T-helper 17 cell (primary cell): ENCODE results near the gene OR11H12. TPM values are rescaled to one million over a fixed set of nuclear protein-coding genes. Genes with fewer than 3 reads are reported as not detected.
"Not testable (repeated sequence)": the region's sequence is repeated elsewhere in the genome, so short reads cannot be mapped to it uniquely, and the experiment has no call there.

Experiments used
- ATAC-seq: fragments of 150-1000 bp; cut with Tn5 transposase; 2 replicates; pipeline ENCODE4 v1.10.0; 2021; ENCODE audit warnings: mild to moderate bottlenecking, moderate library complexity
- DNase-seq, 3 donors: peaks; one replicate each; pipeline versions ENCODE4 v3.0.0 to v3.0.0-alpha.2; 2020 to 2021
- H3K9me3 ChIP-seq: one replicate; pipeline ENCODE4 v1.7.0; 2013; ENCODE audit warnings: low read length, mild to moderate bottlenecking; ENCODE audit not compliant: control insufficient read depth, poor library complexity, severe bottlenecking
- H3K27ac Mint-ChIP-seq: one replicate; pipeline ENCODE4 v1.8.0; 2022; ENCODE audit warnings: mild to moderate bottlenecking, moderate library complexity, mixed read lengths
- H3K27me3 Mint-ChIP-seq: one replicate; pipeline ENCODE4 v1.8.0; 2022; ENCODE audit warnings: mixed read lengths
- H3K36me3 Mint-ChIP-seq: one replicate; pipeline ENCODE4 v1.8.0; 2022; ENCODE audit warnings: low read depth, mixed read lengths
- H3K4me1 Mint-ChIP-seq: one replicate; pipeline ENCODE4 v1.8.0; 2022; ENCODE audit warnings: mild to moderate bottlenecking, mixed read lengths
- H3K4me3 Mint-ChIP-seq: one replicate; pipeline ENCODE4 v1.8.0; 2022; ENCODE audit warnings: mild to moderate bottlenecking, moderate library complexity, mixed read lengths
- total RNA-seq, 4 donors: library from RNA in 2 of 4; stranded (reverse) in 2 of 4; gene quantifications; one replicate each; pipeline ENCODE4 v1.2.3 and lab custom pipeline; 2022 to 2026

Gene OR11H12, protein sequence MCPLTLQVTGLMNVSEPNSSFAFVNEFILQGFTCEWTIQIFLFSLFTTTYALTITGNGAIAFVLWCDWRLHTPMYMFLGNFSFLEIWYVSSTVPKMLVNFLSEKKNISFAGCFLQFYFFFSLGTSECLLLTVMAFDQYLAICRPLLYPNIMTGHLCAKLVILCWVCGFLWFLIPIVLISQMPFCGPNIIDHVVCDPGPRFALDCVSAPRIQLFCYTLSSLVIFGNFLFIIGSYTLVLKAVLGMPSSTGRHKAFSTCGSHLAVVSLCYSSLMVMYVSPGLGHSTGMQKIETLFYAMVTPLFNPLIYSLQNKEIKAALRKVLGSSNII
- total RNA-seq (not detected), total RNA-seq (lab: John Stamatoyannopoulos, UW) (0 reads per million in 2 donors)

DNA sequence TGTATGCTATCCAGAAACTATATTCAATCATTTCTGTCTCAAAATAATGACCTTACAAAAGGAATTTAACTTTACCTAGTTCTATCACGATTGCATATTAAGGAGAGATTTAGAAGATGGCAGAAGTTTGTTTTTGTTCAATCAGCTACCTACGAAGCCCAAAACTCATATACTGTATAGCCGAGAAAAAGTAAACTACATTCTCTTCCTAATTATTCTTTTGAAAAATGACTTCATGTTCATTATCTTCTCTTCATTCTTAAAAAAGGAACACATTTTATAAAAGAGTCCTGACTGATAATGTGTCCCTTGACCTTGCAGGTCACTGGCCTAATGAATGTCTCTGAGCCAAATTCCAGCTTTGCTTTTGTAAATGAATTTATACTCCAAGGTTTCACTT is at the start of gene OR11H12:
Gene OR11H12, plus strand, starts transcription at position 301 of the 400 bp plus-strand sequence. Its CDS starts 0 bp downstream, at position 301.
- H3K4me3 Mint-ChIP-seq, H3K9me3 ChIP-seq, ATAC-seq, H3K36me3 Mint-ChIP-seq, H3K4me1 Mint-ChIP-seq, DNase-seq, H3K27ac Mint-ChIP-seq, H3K27me3 Mint-ChIP-seq: not testable (repeated sequence)

DNA sequence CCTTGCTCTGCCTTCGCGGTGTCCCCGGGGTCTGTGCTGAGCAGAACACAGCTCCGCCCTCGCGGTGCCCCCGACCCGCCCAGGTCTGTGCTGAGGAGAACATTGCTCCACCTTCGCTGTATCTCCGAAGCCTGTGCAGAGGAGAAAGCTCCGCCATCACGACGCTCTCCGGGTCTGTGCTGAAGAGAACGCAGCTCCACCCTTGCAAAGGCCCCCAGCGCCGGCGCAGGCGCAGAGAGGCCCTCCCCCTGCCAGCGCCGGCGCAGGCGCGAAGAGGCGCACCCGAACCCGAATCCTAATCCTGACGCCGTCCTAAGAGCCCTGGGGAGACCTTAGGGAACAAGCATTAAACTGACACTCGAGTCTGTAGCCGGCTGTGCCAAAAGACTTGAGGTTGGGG is 18.0 kb upstream of the OR11H12 start:
- not testable (repeated sequence) for H3K9me3 ChIP-seq, H3K36me3 Mint-ChIP-seq, H3K27ac Mint-ChIP-seq, ATAC-seq, H3K4me3 Mint-ChIP-seq, H3K27me3 Mint-ChIP-seq, DNase-seq, H3K4me1 Mint-ChIP-seq

DNA sequence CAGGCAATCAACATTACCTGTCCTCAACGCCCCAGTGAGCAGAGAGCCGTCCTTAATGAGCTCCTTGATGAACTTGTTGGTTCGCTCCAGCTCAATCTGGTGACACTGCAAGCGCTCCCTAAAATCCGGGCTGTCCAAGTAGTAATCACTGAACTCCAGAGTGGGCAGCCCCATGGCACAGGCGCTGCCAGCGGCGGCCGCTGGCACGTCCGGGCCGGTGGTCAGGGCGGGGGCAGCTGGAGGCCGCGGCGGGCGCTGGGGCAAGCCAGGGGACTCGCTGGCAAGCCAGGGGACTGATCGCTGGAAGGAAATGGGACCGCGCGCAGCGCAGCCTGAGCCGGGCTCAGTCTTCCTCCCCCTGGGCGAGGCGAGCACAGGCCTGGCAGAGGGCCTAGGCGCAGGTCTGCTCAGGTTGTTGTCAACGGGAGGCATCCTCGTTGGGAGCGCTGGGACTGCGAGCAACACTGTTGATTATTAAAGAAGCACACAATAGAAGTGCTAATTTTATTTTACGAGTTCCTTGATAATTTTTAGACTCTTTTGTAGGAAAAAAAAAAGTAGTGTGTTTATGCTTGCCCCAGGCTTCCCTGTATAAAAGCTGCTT is 25.8 kb downstream of the OR11H12 start:
- not testable (repeated sequence) for H3K4me1 Mint-ChIP-seq, H3K9me3 ChIP-seq, H3K36me3 Mint-ChIP-seq, H3K27me3 Mint-ChIP-seq, ATAC-seq, DNase-seq, H3K4me3 Mint-ChIP-seq, H3K27ac Mint-ChIP-seq

DNA sequence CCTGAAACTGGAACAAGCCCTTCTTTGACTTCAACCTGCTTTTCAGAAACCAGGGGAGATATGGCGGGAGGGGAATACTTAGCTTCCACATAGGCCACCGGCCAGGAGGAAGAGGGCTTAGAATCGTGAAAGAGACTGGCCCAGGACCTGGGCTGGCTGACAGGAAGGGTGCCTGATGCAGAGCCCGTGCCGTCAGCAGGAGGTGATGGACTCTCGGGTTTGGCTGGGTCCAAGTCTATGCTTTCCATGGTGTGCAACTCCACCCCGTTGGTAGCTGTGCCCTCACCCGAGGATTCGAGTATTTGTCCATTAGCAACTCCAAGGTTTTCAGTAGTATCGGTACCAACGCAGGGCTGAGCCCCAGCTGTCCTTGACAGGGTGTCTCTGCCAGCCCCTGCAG is 35.1 kb downstream of the OR11H12 start:
- ATAC-seq, result not testable (repeated sequence)

DNA sequence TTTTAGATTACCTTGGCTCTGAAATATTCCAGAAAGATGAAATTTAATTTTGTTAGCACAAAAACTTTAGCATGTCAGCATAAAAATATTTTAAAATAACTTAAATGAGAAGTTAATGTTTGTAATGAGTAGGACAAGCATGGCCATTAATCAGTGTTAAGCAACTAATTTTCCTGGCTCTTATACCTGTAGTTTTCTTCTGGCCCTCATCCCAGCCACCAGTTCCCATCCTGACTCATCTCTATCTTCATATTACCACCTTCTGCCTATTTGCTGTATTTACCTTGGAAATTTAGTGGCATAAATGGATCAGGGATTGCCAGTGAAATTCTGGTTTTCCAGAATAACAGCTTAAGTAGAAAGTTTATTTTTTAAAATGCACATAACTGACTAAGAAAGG is 37.1 kb downstream of the OR11H12 start:
- H3K4me1 Mint-ChIP-seq, DNase-seq, H3K27me3 Mint-ChIP-seq, H3K27ac Mint-ChIP-seq, H3K4me3 Mint-ChIP-seq, ATAC-seq, H3K9me3 ChIP-seq, H3K36me3 Mint-ChIP-seq: not testable (repeated sequence)

More for the DNA sequence above, 35.1 kb downstream of the OR11H12 start:
- not testable (repeated sequence) for DNase-seq, H3K9me3 ChIP-seq, H3K4me1 Mint-ChIP-seq, H3K27ac Mint-ChIP-seq, H3K4me3 Mint-ChIP-seq, H3K27me3 Mint-ChIP-seq, H3K36me3 Mint-ChIP-seq

DNA sequence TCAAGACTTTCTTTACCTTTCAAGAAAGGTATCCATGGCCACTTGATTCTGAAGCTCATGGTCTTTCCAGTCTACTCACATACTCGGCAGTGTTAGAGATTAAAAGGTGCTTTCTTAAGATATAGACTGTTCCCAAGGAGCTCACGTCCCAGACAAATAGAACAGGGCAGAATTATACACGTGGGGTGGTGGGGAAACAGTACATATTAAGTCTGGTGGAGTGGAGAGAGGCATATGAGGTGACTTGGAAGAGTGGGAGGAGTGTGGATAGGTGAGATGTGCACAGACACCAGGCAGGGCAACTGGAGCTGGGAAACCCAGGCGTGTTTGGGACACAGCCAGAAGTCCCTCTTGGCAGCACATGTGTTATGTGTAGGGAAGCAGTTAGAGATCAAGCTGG is 37.9 kb downstream of the OR11H12 start:
- H3K4me1 Mint-ChIP-seq, H3K27me3 Mint-ChIP-seq, DNase-seq, H3K27ac Mint-ChIP-seq, H3K36me3 Mint-ChIP-seq, H3K9me3 ChIP-seq, ATAC-seq, H3K4me3 Mint-ChIP-seq: not testable (repeated sequence)

DNA sequence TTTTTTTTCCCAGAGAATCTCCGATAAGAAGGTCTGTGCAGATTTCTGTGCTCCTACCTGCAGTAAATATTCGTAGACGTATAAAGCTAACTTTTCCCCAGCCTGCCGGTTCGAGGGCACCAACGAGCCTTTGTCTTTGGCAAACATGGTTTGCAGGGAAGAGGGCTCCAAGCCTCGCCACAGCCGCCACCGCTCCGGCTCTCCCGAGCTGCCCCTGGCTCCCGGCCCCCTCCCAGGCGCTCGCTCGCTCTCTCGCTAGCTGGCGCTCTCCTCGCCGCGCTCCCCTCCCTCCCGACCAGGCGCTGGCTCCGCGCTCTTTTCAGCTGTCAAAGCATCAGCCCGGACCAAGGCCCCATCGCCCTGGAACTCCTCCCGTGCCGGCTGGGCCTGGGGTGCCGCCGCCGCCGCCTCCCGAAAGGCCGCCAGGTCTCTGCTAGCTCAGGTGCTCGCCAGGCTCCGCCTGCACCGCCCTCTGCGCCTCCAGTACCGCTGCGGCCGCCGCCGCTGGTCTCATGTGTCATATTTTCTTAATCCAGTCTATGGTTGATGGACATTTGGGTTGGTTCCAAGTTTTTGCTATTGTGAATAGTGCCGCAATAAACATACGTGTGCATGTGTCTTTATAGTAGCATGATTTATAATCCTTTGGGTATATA is 45.3 kb downstream of the OR11H12 start:
- not testable (repeated sequence) for H3K4me1 Mint-ChIP-seq, H3K27ac Mint-ChIP-seq, ATAC-seq, DNase-seq, H3K36me3 Mint-ChIP-seq, H3K27me3 Mint-ChIP-seq, H3K4me3 Mint-ChIP-seq, H3K9me3 ChIP-seq
